Skin of body (tissue), 2 donors: ENCODE results near the gene SDSL. TPM values are rescaled to one million over a fixed set of nuclear protein-coding genes. Genes with fewer than 3 reads are reported as not detected.

Experiments
- DNase-seq: peaks from one replicate; lab custom pipeline; 2025; lab: John Stamatoyannopoulos, UW
- total RNA-seq: library from RNA; depleted of rRNA; stranded (reverse); fragments of >200 nt; gene quantifications from one replicate; pipeline ENCODE4 v1.2.3, GENCODE V29; 2014

The SDSL gene
- total RNA-seq, 1 donor from 2014 or later: 2.6 TPM

- no peak for DNase-seq
These were observed 57.0 kb downstream of the SDSL start for GRCh38 chr12:113479216-113479589.

- DNase-seq: no peak
These were observed 57.6 kb downstream of the SDSL start for GRCh38 chr12:113479590-113480335.

- DNase-seq: no peak
These were observed 58.3 kb downstream of the SDSL start for GRCh38 chr12:113480336-113480971.

- DNase-seq: no peak
These were observed 60.2 kb downstream of the SDSL start for GRCh38 chr12:113482334-113482733.

- no peak for DNase-seq
These were observed 63.1 kb downstream of the SDSL start for GRCh38 chr12:113485330-113485729.

- DNase-seq: no peak
These were observed 64.5 kb downstream of the SDSL start for GRCh38 chr12:113486722-113487121.

Other genes with a start within 250 kb of the SDSL start
- gene DDX54, start 236.9 kb upstream of the SDSL start, total RNA-seq: 15.4 TPM
- 5.3 TPM for gene RITA1, start 236.7 kb upstream of the SDSL start, total RNA-seq
- gene TPCN1, start 200.9 kb upstream of the SDSL start, total RNA-seq: 19.0 TPM
- 14.1 TPM for gene SLC8B1, start 87.3 kb upstream of the SDSL start, total RNA-seq
- gene PLBD2, start 63.8 kb upstream of the SDSL start, total RNA-seq: 11.1 TPM
- not detected for gene SDS, start 18.5 kb upstream of the SDSL start, total RNA-seq
- not detected for gene LHX5, start 49.5 kb downstream of the SDSL start, total RNA-seq